ENCODE data around the gene CDYL2.

The CDYL2 gene

DNA sequence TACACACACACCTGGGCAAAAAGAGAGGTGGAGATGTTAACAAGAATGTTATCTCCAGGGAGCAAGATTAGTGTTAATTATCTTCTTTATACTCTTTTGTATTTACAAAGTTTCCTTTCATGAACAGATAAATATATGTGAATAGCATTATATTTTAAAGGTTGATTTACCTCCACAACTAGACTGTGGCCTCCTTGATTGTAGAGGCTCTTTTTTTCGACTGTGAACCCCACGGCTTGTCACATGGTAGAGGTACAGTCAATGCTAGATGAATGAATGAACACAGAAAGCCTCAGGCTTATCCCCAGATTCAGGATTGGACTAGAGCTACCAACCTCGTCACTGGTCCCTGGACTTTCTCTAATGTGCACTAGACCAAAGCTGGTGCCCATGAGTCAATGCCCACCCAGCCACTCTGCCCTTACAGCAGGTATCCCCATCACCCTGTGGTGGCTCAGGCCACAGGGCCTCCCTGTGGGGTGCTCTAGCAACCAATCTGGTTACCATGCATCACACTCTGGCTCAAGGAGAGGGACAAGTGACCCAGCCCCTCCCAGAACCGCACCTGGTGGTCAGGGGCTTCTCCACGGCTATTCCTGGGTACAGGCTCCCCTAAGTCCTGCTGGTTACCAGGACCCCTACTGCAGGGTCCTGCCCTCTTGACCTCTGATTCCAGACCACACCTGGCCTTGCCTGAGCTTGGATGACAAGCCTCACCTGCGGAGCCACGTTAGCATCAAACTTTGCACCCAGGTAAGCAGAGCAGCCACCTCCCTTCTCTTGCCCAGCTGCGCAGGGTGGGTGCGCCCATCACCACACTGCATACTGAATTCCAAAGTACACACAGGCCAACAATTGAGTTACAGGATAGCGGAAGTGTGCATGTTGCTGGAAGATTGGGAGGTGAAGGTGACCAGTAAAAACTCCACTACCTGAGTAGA lies 101.0 kb downstream of the CDYL2 start:
- H3K27ac ChIP-seq: no peak overlapping the region
- no peaks in the 10 kb centered on the region for H3K36me3 ChIP-seq (ENCODE audit: insufficient read depth)
- peaks cover 4% of the 10 kb centered on the region; the same call in 1 of the 2 replicates for H3K79me2 ChIP-seq (ENCODE audit: insufficient read depth, low read depth)
- TF ChIP-seq, protein P1, sequence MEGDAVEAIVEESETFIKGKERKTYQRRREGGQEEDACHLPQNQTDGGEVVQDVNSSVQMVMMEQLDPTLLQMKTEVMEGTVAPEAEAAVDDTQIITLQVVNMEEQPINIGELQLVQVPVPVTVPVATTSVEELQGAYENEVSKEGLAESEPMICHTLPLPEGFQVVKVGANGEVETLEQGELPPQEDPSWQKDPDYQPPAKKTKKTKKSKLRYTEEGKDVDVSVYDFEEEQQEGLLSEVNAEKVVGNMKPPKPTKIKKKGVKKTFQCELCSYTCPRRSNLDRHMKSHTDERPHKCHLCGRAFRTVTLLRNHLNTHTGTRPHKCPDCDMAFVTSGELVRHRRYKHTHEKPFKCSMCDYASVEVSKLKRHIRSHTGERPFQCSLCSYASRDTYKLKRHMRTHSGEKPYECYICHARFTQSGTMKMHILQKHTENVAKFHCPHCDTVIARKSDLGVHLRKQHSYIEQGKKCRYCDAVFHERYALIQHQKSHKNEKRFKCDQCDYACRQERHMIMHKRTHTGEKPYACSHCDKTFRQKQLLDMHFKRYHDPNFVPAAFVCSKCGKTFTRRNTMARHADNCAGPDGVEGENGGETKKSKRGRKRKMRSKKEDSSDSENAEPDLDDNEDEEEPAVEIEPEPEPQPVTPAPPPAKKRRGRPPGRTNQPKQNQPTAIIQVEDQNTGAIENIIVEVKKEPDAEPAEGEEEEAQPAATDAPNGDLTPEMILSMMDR (conservative IDR thresholded peaks at IDR 0.05; ENCODE audit: low read depth, low read length): no peak
- H3K4me2 ChIP-seq: no peak overlapping the region
- no peak overlapping the region for H3K9ac ChIP-seq
- no peaks in the 10 kb centered on the region for H3K27me3 ChIP-seq (ENCODE audit: insufficient read depth, low read depth)
- H3K4me3 ChIP-seq (IDR thresholded peaks at IDR 0.05; ENCODE audit: insufficient read depth, low read depth, low read length): no peak overlapping the region
- H4K20me1 ChIP-seq (ENCODE audit: insufficient read depth): no peaks in the 10 kb centered on the region
- H2AFZ ChIP-seq (ENCODE audit: low read depth): no peak overlapping the region
- H3K4me1 ChIP-seq (ENCODE audit: low read depth, poor library complexity, severe bottlenecking): peaks cover 4% of the 10 kb centered on the region

DNA sequence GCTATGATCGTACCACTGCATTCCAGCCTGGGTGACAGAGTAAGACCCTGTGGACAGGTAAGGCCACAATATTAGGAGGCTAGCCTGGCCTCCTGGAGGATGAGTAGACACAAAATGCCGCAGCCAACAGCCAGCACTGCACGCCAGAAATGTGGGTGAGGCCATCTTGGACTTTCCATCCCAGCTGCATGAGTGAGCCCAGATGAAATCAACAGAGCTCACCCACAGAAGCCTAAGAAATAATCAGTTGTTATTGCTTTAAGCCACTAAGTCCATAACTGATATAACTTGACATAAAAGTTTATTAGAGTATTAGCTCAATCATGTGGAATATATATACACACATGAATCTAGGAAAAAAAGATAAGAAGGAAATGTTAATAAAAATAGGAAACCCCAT lies 101.7 kb downstream of the CDYL2 start:
- no peak overlapping the region for H3K9ac ChIP-seq
- no peaks in the 10 kb centered on the region for H4K20me1 ChIP-seq (ENCODE audit: insufficient read depth)
- TF ChIP-seq, protein P1 (conservative IDR thresholded peaks at IDR 0.05; ENCODE audit: low read depth, low read length): no peak
- no peaks in the 10 kb centered on the region for H3K27me3 ChIP-seq (ENCODE audit: insufficient read depth, low read depth)
- H3K27ac ChIP-seq: no peak overlapping the region
- peaks cover 4% of the 10 kb centered on the region for H3K4me1 ChIP-seq (ENCODE audit: low read depth, poor library complexity, severe bottlenecking)
- peaks cover 4% of the 10 kb centered on the region; the same call in 1 of the 2 replicates for H3K79me2 ChIP-seq (ENCODE audit: insufficient read depth, low read depth)
- no peak overlapping the region for H3K4me3 ChIP-seq (IDR thresholded peaks at IDR 0.05; ENCODE audit: insufficient read depth, low read depth, low read length)
- H3K4me2 ChIP-seq: no peak overlapping the region
- no peak overlapping the region for H2AFZ ChIP-seq (ENCODE audit: low read depth)
- no peaks in the 10 kb centered on the region for H3K36me3 ChIP-seq (ENCODE audit: insufficient read depth)

DNA sequence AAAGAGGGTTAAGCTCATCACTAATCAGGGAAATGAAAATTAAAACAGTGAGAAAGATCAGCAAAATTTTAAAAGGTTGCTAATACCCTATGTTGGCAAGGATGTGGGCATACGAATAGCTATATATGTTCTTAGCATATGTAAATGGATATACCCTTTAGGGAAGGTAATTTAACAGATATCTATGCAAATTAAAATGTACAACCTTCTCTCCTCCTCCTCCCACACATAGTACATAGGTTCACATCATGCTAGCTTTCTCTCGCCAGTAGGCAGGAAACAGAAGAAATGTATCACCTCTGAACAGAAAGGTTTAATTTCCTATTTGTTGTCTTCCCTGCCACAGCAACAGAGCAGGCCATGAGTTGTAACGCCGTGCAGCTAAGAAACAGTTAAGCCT lies 103.8 kb downstream of the CDYL2 start:
- TF ChIP-seq, protein P1 (conservative IDR thresholded peaks at IDR 0.05; ENCODE audit: low read depth, low read length): no peak
- no peaks in the 10 kb centered on the region for H4K20me1 ChIP-seq (ENCODE audit: insufficient read depth)
- H3K4me1 ChIP-seq (ENCODE audit: low read depth, poor library complexity, severe bottlenecking): peaks cover 5% of the 10 kb centered on the region
- H3K27me3 ChIP-seq (ENCODE audit: insufficient read depth, low read depth): no peaks in the 10 kb centered on the region
- H3K4me2 ChIP-seq: no peak overlapping the region
- no peak overlapping the region for H2AFZ ChIP-seq (ENCODE audit: low read depth)
- H3K27ac ChIP-seq: no peak overlapping the region
- peaks cover 17% of the 10 kb centered on the region; the same call in 1 of the 2 replicates for H3K79me2 ChIP-seq (ENCODE audit: insufficient read depth, low read depth)
- H3K36me3 ChIP-seq (ENCODE audit: insufficient read depth): no peaks in the 10 kb centered on the region
- H3K4me3 ChIP-seq (IDR thresholded peaks at IDR 0.05; ENCODE audit: insufficient read depth, low read depth, low read length): no peak overlapping the region
- no peak overlapping the region for H3K9ac ChIP-seq

DNA sequence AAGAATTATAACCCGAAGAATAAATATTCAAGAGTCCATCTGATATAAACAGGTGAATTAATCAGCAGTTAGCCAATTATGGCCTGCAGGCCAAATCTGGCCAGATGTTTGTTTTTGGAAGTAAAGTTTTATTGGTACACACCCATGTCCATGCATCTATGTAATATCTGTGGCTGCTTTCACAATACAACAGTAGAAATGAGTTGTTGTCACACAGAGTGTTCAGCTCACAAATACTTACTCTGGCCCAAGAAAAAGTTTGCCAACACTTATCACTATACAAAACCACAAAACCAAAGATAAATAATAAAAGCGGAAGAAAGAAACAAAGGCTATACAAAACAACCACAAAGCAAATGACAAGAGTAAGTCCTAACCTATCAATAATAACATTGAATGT lies 109.4 kb downstream of the CDYL2 start:
- TF ChIP-seq, protein P1 (conservative IDR thresholded peaks at IDR 0.05; ENCODE audit: low read depth, low read length): no peak
- H4K20me1 ChIP-seq (ENCODE audit: insufficient read depth): no peaks in the 10 kb centered on the region
- no peak overlapping the region for H2AFZ ChIP-seq (ENCODE audit: low read depth)
- peaks cover 17% of the 10 kb centered on the region for H3K4me1 ChIP-seq (ENCODE audit: low read depth, poor library complexity, severe bottlenecking)
- H3K36me3 ChIP-seq (ENCODE audit: insufficient read depth): no peaks in the 10 kb centered on the region
- peaks cover 50% of the 10 kb centered on the region for H3K79me2 ChIP-seq (ENCODE audit: insufficient read depth, low read depth)
- no peak overlapping the region for H3K27ac ChIP-seq
- no peak overlapping the region for H3K4me2 ChIP-seq
- no peak overlapping the region for H3K4me3 ChIP-seq (IDR thresholded peaks at IDR 0.05; ENCODE audit: insufficient read depth, low read depth, low read length)
- no peak overlapping the region for H3K9ac ChIP-seq
- no peaks in the 10 kb centered on the region for H3K27me3 ChIP-seq (ENCODE audit: insufficient read depth, low read depth)
